Diencephalon (tissue), 1 donor: Measurements from ENCODE around the gene EDARADD. TPM values are rescaled to one million over a fixed set of nuclear protein-coding genes. Genes with fewer than 3 reads are reported as not detected.

Source experiments
- total RNA-seq: library from RNA; depleted of rRNA; stranded (reverse); fragments of >200 nt; gene quantifications from one replicate; pipeline ENCODE4 v1.2.3, GENCODE V29; 2014

The EDARADD gene
- 1.8 TPM for total RNA-seq

DNA sequence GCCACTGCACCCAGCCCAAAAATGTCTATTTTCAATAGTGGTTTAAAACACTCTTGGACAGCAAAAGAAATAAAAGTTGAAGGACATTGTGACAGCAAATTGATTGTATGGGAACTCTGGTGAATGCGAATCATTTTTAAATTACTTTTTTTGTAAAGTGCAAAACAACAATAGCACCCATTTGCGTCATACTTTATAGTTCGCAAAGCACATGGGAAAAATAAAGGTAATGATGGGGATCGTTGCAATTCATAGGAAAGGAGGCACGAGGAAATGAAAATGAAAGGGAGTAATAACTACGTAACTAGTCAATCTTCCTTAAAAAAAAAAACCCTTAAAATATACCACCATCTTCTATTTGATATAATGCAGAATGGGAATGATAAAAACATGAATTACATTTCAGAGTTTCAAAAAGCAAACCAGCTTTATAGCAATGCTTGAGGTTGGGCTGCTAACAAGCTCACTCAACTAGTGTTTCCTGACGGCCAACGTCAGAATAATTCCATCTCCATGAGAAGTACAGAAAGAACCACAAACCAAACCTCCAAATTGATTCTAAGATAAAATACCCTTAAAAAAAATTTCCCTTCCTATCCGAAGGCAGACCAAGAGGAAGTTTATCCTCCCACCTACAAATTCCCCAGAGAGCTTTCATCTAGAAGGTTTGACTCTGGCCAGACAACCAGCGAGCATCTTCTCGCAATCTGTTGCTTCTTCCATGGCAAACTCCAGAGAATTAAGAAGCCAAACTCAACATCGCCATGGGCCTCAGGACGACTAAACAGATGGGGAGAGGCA lies at the start of gene EDARADD:
Gene EDARADD (plus strand): TSS at position 606 of the 801 bp plus-strand sequence. CDS start 159 bp downstream, at position 765.

DNA sequence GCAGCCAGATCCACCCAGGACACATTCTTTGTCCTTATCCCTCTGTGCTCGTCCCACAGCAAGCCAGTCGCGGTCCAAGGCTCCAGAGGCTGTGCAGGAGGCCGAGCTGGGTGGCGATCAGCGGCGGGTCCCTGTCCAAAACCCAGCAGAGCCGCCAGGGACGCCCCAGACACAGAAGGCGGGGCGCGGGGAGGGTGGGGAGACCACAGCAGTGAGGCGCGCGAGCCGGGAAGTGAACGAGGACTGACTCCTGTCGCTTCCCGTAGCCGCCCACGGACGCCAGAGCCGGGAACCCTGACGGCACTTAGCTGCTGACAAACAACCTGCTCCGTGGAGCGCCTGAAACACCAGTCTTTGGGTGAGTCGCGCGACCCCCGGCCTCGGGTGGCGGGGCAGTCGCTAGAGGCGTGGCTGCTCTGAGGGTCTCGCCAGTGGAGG lies 129.6 kb downstream of the EDARADD start, which contains the start of gene LGALS8:
Gene LGALS8 (plus strand): TSS at position 279 of the 438 bp plus-strand sequence. CDS start 2,089 bp downstream, outside the sequence.

Other genes with a start within 250 kb of the EDARADD start
- gene ERO1B, start 112.3 kb upstream of the EDARADD start, total RNA-seq: 15.0 TPM
- 65.5 TPM for gene LGALS8, start 129.7 kb downstream of the EDARADD start, total RNA-seq
- 31.6 TPM for gene HEATR1, start 210.2 kb downstream of the EDARADD start, total RNA-seq